Frontal cortex (tissue), 4 donors: ENCODE measurements around the gene BOD1L1. TPM values are rescaled to one million over a fixed set of nuclear protein-coding genes. Genes with fewer than 3 reads are reported as not detected.
A peak's percentile ranks its signal among the peaks of the same experiment; 100 is the strongest.
"Not testable (repeated sequence)": the region's sequence is repeated elsewhere in the genome, so short reads cannot be mapped to it uniquely, and the experiment has no call there.

Experiments
- DNase-seq, 2 donors: peaks; one replicate each; pipeline ENCODE4 v3.0.0; 2012; ENCODE audit warnings: low spot score in 2 of 2
- FAIRE-seq: peaks from 2 replicates; lab custom pipeline; 2012; peaks lifted over from hg19 to GRCh38; lab: Jason Lieb, UNC
- total RNA-seq: library from RNA; depleted of rRNA; stranded (reverse); fragments of >200 nt; gene quantifications from one replicate; pipeline ENCODE4 v1.2.3, GENCODE V29; 2014
- donor health status: control.
- donor health status: control.
- donor health status: control.

The BOD1L1 gene
- total RNA-seq, 1 donor from 2014 or later = 45.2 TPM

DNA sequence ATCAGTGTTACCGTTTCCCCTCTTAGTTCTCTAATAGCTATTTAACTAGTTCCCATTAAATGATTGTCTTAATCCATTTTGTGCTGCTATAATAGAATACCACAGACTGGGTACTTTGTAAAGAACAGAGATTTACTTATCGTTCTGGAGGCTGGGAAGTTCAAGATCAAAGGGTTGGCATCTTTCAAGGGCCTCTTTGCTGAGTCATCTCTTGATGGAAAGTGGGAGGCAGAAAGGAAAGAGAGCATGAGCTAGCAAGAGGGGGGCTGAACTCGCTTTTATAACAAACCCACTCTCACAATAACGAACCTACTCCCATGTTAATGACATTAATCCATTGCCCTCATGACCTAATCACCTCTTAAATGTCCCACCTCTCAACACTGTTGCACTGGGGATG is 65.9 kb downstream of the BOD1L1 start:
- no peak for FAIRE-seq
- no peak for DNase-seq

DNA sequence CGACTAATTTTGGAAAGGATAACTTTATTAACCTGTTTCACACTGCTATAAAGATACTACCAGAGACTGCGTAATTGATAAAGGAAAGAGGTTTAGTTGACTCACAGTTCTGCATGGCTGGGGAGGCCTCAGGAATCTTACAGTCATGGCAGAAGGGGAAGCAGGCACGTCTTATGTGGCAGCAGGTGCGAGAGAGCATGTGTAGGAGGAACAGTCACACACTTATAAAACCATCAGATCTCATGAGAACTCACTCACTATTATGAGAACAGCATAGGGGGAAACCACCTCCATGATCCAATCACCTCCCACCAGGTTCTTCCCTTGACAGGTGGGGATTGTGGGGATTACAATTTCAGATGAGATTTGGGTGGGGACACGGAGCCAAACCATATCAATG is 67.4 kb downstream of the BOD1L1 start:
- DNase-seq, FAIRE-seq: not testable (repeated sequence)

DNA sequence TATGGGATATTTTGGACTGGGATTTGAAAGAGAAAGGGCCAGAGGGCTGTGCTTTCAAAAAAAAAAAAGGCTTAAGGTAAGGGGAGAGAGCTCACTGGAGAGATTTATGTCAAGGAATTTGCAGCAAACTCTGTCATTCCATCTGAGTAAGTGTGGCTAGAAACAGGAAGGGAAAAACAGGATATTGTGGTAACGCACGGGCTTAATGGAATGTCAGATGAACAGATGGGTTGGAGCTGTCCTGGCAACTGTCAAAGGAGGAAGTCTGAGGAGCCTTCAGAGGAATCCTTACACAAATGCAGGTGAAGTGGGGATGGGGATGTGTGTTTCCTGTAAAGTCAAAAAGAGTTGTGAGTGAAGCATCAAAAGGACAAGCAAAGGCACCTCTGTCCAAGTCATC is 68.1 kb downstream of the BOD1L1 start:
- DNase-seq = no peak
- FAIRE-seq = no peak

DNA sequence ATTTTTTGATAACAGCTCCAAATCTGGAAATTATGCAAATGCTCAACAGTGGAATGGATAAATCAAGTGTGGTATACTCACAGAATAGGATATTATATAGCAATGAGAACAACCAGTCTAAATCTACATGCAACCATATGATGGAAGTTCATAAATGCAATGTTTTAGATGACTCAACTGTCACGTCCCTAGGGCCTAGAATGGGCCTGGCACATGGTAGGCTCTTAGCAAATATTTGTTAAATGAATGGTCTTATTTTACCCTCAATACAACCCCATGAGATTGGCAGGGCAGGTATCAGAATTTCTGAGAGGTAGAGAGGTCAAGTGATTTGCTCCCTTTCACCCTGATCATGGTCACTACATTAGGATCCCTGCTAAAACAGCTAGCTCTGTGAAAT is 68.6 kb downstream of the BOD1L1 start:
- no peak for DNase-seq
- FAIRE-seq = no peak

DNA sequence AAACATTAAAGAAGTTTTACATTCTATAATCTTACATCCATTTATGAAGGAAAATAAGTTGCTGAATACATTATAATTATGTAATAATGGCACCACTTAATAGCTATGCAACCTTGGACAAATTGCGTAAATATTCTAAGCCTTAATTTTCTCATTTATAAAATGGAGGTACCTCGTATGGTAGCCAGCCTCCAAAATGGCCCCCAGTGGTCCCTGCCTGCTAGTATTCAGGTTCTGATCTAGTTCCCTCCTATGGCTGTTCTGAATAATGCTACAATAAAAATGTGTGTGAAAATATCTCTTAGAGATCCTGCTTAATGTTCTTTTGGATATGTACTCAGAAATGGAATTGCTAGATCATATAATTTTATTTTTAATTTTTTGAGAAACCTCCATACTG is 72.2 kb downstream of the BOD1L1 start:
- DNase-seq = no peak
- no peak for FAIRE-seq

DNA sequence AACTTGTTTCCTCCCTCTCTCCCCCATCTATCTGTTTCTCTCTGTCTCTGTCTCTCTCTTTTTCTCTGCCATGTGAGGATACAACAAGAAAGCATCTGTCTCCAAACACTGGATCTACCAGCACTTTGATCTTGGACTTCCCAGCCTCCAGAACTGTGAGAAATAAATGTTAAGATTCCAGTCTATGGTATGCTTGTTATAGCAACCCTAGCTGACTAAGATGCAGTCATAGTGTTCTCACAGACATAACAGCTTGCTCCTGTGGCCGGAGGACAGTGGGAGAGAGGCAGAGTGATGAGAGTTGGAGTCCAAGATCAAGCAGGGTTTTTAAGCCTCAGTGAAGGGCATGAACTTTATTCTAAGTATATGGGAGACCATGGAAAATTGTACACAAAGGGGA is 74.4 kb downstream of the BOD1L1 start:
- FAIRE-seq = no peak
- no peak for DNase-seq

DNA sequence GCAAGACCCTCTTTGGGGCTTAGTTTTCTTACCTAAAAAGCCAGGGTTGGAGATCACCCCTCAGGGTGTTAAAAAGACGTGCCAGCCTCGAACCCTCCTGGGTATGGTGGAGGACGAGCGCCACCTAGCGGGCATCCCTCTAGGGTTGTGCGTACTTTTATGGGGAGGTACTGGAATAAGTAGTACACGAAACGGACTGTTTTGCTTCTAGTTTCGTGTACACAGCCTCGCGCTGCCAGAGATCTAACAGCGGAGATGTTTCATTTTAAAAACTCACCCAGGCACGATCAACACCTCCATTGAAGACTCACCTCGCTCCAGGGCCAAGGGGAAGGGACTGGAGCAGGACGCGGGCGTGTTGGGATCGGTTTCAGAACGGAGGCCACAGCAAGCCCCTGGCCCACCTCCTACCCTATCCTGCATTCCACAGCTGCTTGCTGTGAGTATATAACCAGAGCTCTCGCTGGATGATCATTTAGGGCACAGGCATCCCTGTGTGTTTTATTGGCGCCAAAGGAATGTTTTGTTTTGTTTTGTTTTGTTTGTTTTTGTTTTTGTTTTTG is 78.5 kb downstream of the BOD1L1 start:
- DNase-seq = peak; percentile 69 to 75
- no peak for FAIRE-seq

DNA sequence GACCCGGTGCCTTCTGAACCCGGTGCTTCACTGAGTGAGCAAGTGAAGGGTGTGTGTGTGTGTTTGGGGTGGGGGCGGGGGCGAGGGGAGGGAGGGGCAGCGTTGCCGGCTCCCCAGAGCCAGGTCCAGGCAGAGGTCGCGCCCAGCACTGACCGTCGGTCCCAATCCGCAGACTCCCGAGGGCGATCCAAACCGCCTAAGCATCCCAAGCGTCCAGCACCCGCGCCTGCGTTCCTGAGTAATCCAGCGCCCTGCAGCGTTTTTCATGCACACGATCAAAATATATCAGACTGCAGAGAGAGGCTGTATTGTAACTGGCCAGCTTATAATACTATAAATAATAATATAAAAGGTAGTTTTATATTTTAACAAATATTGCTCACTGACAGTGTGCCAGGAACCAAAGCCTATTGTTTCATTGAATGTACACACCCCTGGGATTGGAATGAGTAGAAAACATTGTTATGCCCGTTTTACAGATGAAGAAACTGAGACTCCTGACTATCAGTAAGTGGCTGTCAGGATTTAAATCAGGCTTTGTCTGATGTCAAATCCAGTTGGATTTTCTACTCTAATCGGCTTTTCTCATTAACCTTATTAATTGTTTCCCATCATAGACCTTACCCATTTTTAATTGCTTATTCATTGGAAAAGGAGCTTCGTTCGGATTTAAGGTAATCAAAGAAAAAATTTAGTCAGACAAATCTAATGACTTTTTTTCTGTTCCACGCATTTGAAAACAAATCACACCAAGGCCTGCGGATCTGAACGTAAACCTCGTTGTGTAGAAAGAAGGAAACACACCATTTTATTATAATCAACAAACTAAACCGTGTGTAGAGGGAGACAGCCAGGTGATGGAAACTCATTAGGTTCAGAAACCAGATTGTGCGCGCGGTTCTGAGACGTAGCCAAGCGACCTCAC is 79.2 kb downstream of the BOD1L1 start:
- FAIRE-seq (no peak), DNase-seq (peak; percentile 11 to 33)

DNA sequence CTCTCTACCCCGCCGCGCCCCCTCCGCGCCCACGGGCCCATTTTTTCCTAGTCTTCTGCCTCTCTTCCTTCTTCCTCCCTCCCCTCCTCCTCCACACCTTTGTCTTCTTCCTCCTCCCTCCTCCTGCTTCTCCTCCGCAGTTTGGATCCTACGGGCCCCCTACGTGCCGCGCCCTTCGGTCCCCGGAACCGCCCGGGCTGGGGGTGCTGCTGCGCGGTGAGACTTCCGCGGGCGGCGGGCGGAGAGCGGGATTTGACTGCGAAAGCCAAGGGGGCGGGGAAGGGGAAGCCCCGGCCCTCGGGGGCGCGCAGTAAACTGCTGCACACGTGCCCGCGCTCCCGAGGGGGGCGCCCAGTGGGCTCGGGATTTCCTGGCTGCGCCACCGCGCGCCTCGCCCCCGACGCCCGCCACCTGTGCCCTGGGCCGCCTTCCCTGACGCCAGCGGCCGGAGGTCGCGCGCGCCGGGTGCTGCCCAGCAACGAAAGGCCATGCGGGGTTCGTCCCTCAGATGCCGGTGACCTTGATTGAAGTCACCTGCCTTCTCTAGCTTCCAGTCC is 80.0 kb downstream of the BOD1L1 start:
- FAIRE-seq (no peak), DNase-seq (peak; percentile 18 to 34)

DNA sequence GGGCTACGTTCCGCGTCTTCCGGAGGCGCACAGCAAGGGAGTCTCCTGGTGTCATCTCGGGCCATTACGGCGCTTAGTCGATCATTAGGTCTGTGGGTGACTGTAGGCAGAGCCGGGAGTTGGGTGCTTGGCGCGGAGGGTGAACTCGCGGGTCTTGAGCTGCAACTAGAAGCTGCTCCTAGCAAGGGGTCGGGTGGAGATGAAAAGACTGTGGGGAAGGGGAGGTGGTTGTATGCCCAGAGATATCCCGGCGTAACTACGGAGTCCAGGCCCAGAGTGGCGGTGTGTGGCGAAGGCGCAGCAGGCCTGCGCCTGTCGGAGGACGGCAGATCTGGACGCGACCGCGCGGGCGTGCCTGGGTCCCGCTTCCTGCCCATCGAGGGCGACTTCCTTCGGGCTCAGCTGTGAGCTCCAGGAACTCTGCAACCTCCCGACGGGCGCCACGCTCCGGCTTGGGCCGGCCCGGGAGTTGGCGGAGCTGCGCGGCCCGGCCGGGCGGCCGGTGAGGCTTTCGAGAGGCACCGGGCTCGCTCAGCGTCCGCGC is 80.5 kb downstream of the BOD1L1 start:
- FAIRE-seq = no peak
- peak; percentile 12 to 34 for DNase-seq

DNA sequence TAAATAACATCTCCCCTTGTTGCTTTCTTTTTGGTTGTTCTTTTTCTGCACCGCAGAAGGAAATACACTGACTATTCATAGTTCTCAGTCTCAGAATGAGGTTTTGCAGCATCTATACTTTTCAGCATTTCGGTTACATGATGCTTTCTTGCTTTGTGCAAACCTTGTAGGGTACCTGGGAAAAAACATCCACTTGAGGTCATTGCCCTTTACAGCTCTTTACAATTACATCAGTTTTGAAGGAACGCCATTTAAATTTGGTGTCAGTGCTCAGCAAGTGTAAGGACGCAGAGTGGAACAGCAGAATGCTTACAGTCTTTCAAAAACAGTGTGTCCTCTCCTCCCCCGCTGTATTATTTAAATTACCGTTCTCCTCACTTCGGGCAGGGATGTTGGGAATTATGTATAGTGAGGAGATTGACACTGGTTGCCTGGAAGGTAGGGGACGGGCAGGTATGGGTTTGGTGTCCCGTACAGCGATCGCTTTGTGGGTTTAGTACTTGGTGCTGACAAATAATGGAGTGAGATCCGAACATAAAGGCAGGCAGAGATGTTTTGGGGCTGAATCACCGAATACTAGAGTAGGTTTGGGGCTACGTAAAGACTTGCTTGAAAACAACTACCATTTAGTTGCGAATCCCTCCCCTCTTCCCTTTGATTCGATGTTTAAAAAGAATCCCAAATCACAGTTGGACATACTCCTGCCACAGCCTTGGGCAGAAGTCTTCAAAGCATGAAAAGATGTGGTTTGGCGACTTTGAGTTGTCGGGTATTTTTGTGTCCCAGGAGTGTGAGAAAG is 81.2 kb downstream of the BOD1L1 start:
- DNase-seq (peak; percentile 7 to 34), FAIRE-seq (no peak)

DNA sequence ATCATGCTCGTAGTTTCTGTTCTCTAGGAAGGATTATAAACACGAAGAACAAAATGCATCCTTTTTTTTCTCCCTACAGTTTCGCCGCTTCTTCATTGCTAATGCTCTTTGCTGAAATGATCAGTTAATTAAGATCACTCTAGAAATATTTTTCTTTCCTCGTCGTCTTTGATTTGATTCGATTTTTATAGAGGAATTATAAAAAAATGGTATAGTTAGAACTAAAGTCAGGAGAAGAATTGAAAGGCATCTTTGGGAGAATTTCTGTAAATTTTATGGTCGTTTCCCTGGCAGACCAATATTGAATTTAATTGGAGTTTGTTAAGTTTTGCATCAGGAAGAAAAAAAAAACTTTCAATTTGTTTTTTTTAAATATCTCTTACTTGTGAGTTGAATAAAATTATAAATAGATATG is 82.1 kb downstream of the BOD1L1 start:
- peak in 1 of 2 donors; percentile 27 for DNase-seq
- peak; percentile 63 for FAIRE-seq

DNA sequence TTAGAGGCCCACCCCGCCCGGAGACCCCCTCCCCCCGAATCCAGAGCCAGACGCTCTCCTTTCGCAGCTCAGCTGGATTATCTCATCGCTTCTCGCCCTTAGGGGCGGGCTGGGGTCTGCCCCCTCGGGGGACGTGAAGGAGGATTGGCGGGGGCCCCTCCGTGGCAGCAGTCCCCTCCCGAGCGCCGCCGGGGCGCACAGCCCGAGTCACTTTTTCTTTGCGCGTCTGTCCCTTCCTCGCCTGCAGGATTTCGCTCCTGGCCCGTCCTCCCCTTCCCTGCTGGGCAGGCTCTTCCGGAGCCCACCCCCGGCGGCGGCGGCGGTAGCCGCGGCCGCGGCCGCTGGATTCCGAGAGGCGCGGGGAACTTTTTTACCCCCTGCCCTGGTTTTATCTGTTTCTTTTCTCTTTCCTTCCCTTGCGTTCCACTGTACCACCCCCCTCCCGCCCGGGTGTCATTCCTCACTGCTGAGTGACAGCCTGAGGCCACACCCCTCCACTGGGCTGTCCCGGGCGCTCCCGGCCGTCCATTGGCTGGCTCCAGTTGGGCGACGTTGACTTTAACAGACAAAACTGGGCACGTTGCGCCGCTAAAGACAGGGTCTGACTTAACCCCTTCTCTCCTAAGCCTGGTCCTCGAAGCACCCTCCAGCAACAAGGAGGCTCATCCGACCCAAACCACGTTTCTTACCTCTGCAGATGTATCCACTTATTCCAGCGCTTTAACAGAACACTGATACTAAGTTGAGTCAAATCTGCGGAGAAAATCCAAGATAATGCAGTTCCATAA is 82.7 kb downstream of the BOD1L1 start:
- FAIRE-seq = no peak

DNA sequence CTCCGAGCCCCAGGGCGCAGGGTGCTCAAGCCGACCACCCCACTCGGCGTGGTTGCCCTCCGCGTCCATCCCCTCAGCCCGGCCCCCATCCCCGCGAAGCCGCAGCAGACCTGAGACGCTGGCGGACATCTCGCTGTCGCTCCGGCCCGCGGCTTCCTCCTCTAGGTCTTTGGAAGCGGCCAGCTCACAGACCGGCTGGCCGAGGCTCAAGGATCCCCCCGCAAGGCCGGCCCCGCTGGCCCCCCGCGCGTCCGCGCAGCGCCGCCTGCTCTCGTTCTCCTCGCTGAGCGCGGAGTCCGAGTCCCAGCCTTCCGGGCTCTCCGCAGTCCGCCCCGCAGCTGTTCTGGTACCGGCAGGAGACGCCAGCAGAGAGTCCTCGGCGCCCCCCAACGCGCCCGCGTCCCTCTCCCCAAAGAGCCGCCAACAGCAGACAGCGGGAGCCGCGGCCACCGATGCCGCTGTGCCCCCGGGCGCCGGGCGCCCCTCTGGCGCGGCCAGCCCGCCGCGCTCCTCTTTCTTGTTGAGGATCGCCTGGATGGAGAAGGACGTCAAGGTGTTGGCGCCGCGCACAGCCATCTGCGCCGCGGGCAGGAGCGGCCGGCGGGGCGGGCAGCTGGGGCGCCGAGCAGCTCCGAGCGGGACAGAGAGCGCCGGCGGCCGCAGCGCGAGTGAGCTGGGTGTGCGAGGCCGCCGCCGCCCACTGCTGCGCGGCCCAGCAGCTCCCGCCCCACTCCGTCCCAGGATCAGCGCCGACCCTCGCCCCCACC is 83.5 kb downstream of the BOD1L1 start, which contains the start of gene NKX3-2:
Gene NKX3-2 (minus strand): TSS at position 670 of the 767 bp plus-strand sequence. CDS start 94 bp downstream, at position 576.
- DNase-seq = peak; percentile 22 to 44
- FAIRE-seq = no peak

More for the DNA sequence above, 82.7 kb downstream of the BOD1L1 start:
- peak; percentile 57 to 64 for DNase-seq

DNA sequence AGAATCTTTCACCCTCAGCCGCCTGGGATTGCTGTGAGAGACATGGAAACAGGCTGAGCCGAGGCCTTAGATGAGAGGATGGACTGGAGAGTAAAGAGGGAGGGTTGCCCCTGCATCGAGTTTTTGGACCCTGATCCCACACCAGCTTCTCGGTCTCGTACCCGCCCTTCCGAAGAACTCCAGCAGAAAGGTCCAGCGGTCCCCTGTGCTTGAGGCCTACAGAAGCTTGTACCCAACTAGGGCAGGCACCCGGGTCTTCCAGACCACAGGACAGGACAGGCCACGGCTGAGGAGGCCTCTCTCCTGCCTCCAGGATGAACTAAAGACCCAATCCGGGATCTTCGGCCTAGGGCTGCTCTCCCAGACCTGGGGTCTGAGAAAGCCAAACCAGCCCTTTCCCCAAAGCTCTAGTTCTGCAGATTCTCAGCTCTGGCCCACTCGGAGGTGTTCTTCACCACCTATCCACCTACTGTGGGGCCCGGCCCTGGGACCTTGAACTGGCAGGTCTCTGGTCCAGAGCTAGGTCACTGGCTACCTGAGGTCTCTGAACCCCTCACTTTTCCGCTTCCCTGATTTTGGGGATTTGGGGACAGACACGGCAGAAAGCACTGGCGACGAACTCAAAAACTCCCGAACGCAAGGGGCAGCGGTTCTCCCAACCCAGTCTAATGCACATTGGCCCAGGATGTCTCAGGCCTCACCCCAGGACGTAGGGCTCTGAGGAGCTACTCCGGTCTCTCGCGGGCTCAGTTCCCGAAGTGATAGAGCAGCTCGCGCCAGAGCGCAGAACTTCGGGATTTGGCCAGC is 84.3 kb downstream of the BOD1L1 start:
- FAIRE-seq (no peak), DNase-seq (peak; percentile 12 to 35)

DNA sequence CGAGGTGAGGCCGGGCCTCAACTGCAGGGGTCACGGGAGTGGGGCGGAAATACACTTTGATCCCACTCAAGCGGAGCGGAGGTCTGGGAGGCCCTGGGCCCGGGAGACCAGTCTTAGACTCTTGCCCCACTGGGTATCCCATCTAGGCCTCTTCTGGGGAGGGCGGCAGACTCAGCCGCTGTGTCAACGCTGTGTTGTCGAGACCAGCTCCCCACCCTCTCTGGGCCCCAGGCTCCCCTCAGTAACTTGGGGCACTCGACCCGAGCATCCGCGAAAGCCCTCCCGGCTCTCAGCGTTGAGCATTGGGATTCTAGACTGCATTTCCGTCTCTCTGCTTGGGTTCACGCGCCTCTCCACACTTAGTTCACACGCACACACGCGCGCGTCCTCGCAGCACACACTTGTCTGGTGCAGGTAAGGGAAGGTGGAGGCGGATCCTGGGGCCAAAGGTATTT is 84.9 kb downstream of the BOD1L1 start:
- FAIRE-seq = no peak
- DNase-seq = peak; percentile 7 to 25
